ENCODE results near the gene RBM18.
A peak's percentile ranks its signal among the peaks of the same experiment; 100 is the strongest.

Gene RBM18

GRCh38 chr9:122220673-122221182 is 43.9 kb downstream of the RBM18 start:
- DNase-seq: no peak

GRCh38 chr9:122219856-122220672 is 44.6 kb downstream of the RBM18 start:
- no peak for DNase-seq

DNA sequence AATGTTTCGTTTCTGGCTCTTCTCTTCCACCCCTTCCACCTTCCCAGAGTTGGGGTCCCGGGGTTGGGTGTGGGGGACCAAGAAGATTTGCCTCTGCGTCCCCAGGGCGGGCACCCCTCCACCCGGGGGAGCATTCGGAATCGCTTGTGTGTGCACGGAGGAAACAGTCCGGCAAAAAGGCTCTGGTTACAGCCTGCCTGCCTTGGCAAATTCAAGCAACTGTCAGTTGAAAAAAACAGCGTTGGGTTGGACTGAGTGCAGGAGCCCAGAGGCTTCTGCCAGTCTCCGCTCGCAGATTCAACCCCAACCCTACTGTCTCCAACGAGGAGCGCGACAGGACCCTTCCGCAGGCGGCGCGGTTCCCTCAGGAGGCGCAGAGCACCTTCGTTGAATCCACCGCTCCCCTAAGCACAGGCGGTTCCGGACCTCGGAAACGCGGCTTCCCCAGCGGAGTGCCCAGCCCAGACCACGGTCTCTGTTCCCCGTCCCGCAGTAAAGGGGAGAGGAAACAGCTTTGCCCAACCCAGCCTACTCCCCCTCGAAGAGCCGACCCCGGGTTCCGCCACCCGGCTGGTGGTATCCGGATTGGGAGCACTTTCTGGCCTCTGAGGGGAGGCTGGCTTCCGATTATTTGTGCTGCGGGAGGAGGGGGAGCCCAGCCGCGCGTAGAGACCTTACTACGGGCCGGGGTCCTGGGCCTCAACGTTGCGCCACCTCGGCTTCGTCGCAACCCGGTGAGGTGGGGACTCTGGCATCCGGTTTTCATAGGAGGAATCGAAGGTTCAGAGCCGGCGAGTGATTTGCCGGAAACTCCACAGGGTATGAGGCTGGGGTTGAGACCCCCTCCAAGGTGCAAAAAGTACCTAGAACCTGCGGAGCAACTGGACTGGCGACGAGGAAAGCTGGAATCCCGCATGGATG is 45.4 kb downstream of the RBM18 start:
- DNase-seq: no peak

DNA sequence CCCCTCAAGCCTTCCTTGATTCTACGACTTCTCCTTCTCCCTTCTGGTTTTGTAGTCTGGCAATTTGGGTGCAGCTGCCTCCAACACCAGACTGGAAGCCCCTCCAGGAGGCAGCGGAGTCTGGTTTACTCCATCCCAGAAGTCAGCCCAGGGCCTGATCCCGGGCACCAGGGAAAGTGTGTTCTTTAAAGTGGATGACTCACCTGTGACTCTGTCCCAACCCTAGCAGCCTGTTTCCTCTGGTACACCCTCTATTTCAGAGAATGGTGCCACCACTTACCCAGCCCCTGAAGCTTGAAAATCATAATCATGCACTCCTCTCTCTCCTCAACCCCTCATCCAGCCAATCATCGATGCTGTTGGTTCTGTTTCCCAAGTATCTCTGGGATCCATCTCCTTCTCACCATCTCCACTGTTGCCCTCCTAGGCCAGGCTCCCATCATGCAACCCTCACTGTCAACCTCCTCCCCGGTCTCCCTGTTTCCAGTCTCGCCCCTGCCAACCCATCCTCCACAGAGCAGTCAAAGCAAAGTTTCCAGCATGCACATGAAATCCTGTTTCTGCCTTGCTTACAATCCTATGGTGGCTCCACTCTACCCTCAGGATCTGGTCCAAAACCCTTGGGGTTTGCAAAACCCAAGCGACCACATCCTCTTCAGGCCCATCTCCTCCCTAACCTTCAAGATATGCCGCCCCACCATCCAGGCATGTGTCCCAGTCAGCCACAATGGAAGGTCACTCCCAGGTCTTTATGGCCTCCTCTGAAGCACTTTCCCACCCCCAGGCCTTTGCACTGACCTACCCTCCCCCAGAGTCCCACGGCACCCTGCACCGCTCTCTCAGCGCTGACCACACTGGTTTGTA is 46.3 kb downstream of the RBM18 start:
- no peak for DNase-seq

- DNase-seq: no peak
These were observed 47.0 kb downstream of the RBM18 start for GRCh38 chr9:122217640-122218039.

DNA sequence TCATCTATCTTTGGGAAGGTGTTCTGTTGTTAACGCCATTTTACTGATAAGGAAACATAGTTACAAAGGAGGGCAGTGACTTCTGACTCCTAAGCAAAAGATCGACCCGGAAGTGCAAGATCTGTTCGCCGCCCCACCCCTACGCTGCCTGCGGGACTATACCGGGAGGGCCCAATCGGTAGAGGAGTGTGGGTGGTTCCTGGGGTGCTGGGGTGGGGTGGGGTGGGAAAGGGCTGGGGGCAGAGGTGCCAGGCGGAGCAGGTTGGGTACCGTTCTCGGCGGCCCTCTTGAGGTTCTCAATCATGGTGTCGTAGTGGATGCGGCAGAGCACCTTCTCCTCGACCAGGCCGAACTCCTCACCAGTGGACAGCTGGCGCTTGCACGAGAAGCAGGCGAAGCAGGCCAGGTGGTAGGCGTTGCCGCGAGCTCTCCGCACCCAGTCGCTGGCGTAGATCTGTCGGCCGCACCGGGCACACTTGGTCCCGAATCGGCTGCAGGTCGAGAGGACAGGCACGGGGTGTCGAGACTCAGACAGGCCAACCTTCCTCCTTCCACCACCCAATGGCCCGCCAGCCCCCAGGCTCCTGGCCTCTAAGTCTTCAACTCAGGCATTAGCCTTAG is 47.7 kb downstream of the RBM18 start:
- DNase-seq: no peak

GRCh38 chr9:122216138-122216797 is 48.4 kb downstream of the RBM18 start:
- DNase-seq: no peak

DNA sequence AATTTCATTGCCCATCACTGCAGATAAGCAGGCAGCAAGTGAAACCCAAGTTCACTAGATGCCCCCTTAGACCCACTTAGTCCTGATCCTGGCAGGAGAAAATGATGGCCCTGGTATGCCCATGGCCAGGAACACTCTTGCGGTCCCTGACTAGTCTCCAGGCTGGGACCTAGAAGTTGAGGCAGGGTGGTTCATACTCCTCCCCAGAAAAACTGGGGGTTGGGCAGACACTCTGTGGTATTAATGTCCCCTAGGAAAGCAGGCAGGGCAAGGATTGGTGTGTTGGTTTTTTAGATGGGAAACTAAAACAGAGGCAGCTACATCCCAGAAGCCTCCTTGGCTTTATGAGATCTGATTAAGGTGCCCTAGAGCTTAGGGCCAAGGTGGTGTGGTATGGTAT is 49.0 kb downstream of the RBM18 start:
- DNase-seq: no peak

DNA sequence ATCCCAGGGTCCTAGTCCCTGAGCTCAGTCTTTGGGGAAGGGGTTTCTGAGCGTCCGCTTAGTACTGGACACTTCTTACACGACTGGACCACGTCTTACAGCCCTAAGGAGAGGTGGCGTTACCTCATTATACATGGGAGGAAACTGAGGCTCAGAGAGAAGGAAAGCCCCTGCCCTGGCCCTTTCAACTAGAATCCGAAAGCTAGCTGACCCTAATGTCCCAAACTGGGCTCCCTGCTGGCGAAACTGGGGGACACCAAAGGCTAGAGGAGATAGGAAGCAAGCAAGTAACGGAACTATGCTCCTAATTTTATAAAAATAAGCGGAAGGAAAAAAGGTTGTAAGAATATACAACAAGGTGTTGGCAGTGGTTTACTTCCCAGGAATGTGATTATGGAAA is 50.1 kb downstream of the RBM18 start:
- DNase-seq: no peak

- peak; percentile 47 to 59 for DNase-seq
These were observed 50.8 kb downstream of the RBM18 start for GRCh38 chr9:122213589-122214413.

DNA sequence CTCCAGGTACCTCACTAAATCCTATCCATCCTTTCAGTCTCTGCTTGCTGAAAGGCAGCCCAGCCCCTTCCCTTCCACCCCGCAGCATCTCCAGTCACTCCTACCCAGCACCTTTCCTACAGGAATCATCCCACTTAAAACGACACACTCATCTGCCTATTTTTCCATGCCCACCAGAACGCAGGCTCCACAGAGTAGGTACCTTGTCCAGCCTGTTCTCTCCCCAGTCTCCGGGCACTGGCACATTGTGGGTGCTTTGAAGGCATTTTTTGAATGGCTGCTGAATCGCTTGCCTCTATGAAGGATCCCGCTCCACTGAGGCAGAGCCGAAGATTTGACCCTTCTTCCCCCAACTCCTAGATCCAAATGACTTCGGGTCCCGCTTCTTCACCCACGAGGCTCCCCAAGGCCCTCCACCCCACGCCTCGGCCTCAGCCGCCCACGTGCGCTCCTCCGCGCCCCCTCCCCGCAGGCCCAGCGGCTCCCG is 51.5 kb downstream of the RBM18 start:
- DNase-seq: no peak

GRCh38 chr9:122212473-122213004 is 52.1 kb downstream of the RBM18 start:
- DNase-seq: no peak

GRCh38 chr9:122209451-122209850 is 55.2 kb downstream of the RBM18 start:
- DNase-seq: no peak

DNA sequence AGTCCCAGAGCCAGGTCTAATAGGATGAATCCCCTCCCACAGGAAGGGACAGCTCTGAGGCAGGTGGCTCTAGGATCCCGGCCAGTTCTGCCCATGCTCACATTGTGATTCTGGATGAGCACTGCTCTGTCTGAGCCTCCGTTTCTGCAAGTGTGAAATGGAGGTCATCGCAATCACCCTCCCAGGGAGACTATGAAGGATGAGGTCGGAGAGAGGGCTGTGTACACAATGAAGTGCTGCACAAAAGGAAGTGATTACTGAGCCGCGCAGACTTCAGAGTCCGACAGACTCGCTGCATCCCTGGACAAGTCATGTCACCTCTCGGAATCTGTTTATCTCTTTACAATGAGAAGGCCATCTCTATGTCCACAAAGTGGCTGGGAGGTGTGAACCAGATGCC is 57.5 kb downstream of the RBM18 start:
- no peak for DNase-seq

- no peak for DNase-seq
These were observed 58.3 kb downstream of the RBM18 start for GRCh38 chr9:122206118-122207046.

- DNase-seq: no peak
These were observed 59.5 kb downstream of the RBM18 start for GRCh38 chr9:122205176-122205575.

- no peak for DNase-seq
These were observed 60.1 kb downstream of the RBM18 start for GRCh38 chr9:122204491-122204890.

DNA sequence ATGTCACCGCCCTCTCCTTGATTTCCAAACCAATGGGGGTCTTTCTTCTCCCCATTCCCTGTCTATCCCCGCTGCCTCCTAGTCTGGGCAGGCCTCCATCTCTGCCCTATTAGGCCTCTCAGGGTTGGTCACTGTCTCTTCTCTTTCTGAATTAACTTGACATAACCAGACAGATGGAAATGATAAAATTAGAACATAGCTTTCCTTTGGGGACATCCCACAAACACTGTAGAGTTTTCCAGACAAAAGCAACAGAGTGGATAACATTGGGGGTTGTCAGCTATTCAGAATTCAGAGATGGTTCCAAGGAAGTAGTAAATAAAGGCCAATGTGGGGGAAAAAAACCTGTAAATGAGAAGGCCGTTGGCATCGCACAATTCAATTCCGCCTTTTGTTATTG is 60.6 kb downstream of the RBM18 start:
- DNase-seq: no peak

- DNase-seq: no peak
These were observed 62.5 kb downstream of the RBM18 start for GRCh38 chr9:122202111-122202510.
